Astrocyte of the spinal cord (primary cell): Measurements from ENCODE around the gene MARCHF10.

Experiments
- DNase-seq: peaks from one replicate; pipeline ENCODE4 v3.0.0; 2011; ENCODE audit warnings: low read depth, low spot score
- H3K4me3 ChIP-seq: 2 replicates; pipeline ENCODE4 v1.5.1; 2011; ENCODE audit warnings: low read depth, mild to moderate bottlenecking, low read length, moderate library complexity
- CTCF ChIP-seq: IDR thresholded peaks from 2 replicates; pipeline ENCODE4 v1.5.1; 2012; ENCODE audit warnings: low read depth, mild to moderate bottlenecking, low read length, inconsistent platforms
- in situ Hi-C: cut with HindIII; loops from 2 replicates; pipeline ENCODE4 v1.10.0; 2017; ENCODE audit warnings: low sequenced_read_pairs

Gene MARCHF10

GRCh38 chr17:62690168-62690897 lies 117.8 kb downstream of the MARCHF10 start:
- in situ Hi-C loops = no loop called here
- no peak overlapping the region for H3K4me3 ChIP-seq
- DNase-seq = no peak
- no peak for TF ChIP-seq CTCF

GRCh38 chr17:62689441-62690167 lies 118.5 kb downstream of the MARCHF10 start:
- TF ChIP-seq CTCF = no peak
- no peak for DNase-seq
- in situ Hi-C loops = no loop called here
- no peak overlapping the region for H3K4me3 ChIP-seq

GRCh38 chr17:62688398-62689160 lies 119.5 kb downstream of the MARCHF10 start:
- H3K4me3 ChIP-seq = no peak overlapping the region
- in situ Hi-C loops = no loop called here
- no peak for DNase-seq
- no peak for TF ChIP-seq CTCF

- in situ Hi-C loops = no loop called here
- no peak for TF ChIP-seq CTCF
- no peak for DNase-seq
- no peak overlapping the region for H3K4me3 ChIP-seq
These were observed 120.1 kb downstream of the MARCHF10 start for GRCh38 chr17:62687997-62688396.

GRCh38 chr17:62684179-62684578 lies 123.9 kb downstream of the MARCHF10 start:
- no peak for DNase-seq
- H3K4me3 ChIP-seq = no peak overlapping the region
- TF ChIP-seq CTCF = no peak
- in situ Hi-C loops = no loop called here

- no peak overlapping the region for H3K4me3 ChIP-seq
- DNase-seq = no peak
- in situ Hi-C loops = no loop called here
- TF ChIP-seq CTCF = no peak
These were observed 126.2 kb downstream of the MARCHF10 start for GRCh38 chr17:62681939-62682381.
